Peyer's patch (tissue), 4 donors: ENCODE results near the gene ARHGAP31. TPM values are rescaled to one million over a fixed set of nuclear protein-coding genes. Genes with fewer than 3 reads are reported as not detected.
"Not testable (repeated sequence)": the region's sequence is repeated elsewhere in the genome, so short reads cannot be mapped to it uniquely, and the experiment has no call there.

ENCODE experiments used
- DNase-seq, 3 donors: peaks; one replicate each; pipeline ENCODE4 v3.0.0-alpha.2; 2017 to 2019
- H3K27ac ChIP-seq, 4 donors: fragments of 200-600 bp; sonication (generic); one replicate each; pipeline ENCODE4 v1.5.1; 2016 to 2019
- H3K27me3 ChIP-seq, 2 donors: fragments of 200-600 bp; sonication (generic); one replicate each; pipeline ENCODE4 v1.5.1; 2019
- H3K36me3 ChIP-seq, 3 donors: fragments of 200-600 bp; sonication (generic); one replicate each; pipeline ENCODE4 v1.5.1; 2016 to 2019
- H3K4me1 ChIP-seq, 4 donors: fragments of 200-600 bp; sonication (generic); one replicate each; pipeline ENCODE4 v1.5.1; 2016 to 2019
- H3K4me3 ChIP-seq, 4 donors: fragments of 200-600 bp; sonication (generic); 1 replicate in 3 of 4; 2 replicates in 1 of 4; pipeline ENCODE4 v1.5.1; 2016 to 2019; ENCODE audit warnings: mild to moderate bottlenecking in 1 of 4
- H3K9me3 ChIP-seq, 4 donors: fragments of 200-600 bp; sonication (generic); one replicate each; pipeline ENCODE4 v1.5.1; 2016 to 2019; ENCODE audit warnings: mild to moderate bottlenecking in 1 of 4
- CTCF ChIP-seq, 6 experiments: fragments of 450-650 bp in 4 of 6; fragments of 200-600 bp in 2 of 6; sonication (generic) in 1 of 6; IDR thresholded peaks; one replicate each; pipeline ENCODE4 v1.5.1; 2017 to 2019; ENCODE audit warnings: antibody characterized with exemption in 6 of 6, mild to moderate bottlenecking in 3 of 6, moderate library complexity in 1 of 6
- POLR2A ChIP-seq, 2 donors: fragments of 450-650 bp; IDR thresholded peaks; one replicate each; pipeline ENCODE4 v1.5.1; 2017; ENCODE audit warnings: antibody characterized with exemption in 2 of 2, mild to moderate bottlenecking in 2 of 2, moderate library complexity in 2 of 2
- total RNA-seq, 4 donors: library from RNA; depleted of rRNA; stranded (reverse); fragments of >200 nt; gene quantifications; one replicate each; pipeline ENCODE4 v1.1.0, GENCODE V29; 2016

ARHGAP31 gene
- total RNA-seq, 4 donors from 2014 or later: 4.7 to 19.0 (median 10.1) TPM

DNA sequence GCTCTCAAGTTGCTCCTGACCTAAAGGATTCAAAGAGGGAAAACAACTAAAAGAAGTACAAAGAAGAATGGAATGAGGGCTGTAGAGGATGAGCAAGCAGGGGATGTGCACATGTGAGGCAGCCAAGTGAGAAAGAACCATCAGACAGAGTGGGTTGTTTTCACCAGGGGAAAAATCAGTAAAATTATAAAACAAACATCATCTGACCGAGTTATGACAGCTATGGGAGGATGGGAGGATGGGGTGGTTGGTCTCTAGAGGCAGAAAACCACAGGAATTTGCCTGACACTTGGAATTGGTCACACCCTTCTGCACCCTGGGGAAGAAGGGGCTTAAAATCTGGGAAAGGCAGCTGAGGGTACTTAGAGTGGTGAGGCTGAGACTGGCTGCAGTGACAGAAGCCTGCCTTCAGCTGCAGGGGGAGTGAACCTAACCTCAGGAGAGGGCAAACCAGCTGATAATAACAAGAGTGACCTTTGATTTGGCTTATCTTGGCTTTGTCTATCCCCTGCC, 10.1 kb downstream of the ARHGAP31 start:
- Histone ChIP-seq H3K4me3 (no peak overlapping the region), H3K27ac (no peak overlapping the region), H3K36me3 (no peaks in the 10 kb centered on the region), H3K9me3 (no peaks in the 10 kb centered on the region), H3K27me3 (no peaks in the 10 kb centered on the region), H3K4me1 (peaks cover 0 to 11% (median 3%) of the 10 kb centered on the region in 4 donors)
- DNase-seq: no peak
- TF ChIP-seq POLR2A (IDR thresholded peaks at IDR 0.05): no peak
- TF ChIP-seq CTCF (IDR thresholded peaks at IDR 0.05): no peak

DNA sequence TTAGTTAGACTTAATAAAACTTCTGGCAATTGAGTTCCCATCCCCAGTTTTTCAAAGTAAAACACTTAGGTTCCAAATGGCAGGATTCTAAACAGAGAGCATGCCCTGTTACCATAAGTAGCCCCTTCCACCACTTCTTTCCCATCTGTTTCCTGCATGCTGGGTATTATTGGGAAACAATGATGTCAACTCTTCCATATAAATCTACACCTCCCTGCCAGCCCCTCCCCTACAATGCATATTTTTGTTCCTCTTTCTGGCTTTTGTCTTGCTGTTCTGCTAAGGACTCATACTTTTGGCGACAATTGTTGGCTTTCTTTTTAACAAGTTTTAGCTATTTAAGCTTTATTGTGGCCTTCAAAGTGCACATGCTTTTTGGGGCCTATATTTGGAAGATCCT, 11.1 kb downstream of the ARHGAP31 start:
- TF ChIP-seq POLR2A (IDR thresholded peaks at IDR 0.05) (no peak), CTCF (IDR thresholded peaks at IDR 0.05) (no peak)
- Histone ChIP-seq H3K27ac (no peak overlapping the region), H3K27me3 (no peaks in the 10 kb centered on the region), H3K4me1 (peaks cover 0 to 11% (median 3%) of the 10 kb centered on the region in 4 donors), H3K9me3 (no peaks in the 10 kb centered on the region), H3K4me3 (no peak overlapping the region), H3K36me3 (no peaks in the 10 kb centered on the region)
- DNase-seq: no peak

- not testable (repeated sequence) for DNase-seq
These were observed 12.2 kb downstream of the ARHGAP31 start for GRCh38 chr3:119306378-119306777.

DNA sequence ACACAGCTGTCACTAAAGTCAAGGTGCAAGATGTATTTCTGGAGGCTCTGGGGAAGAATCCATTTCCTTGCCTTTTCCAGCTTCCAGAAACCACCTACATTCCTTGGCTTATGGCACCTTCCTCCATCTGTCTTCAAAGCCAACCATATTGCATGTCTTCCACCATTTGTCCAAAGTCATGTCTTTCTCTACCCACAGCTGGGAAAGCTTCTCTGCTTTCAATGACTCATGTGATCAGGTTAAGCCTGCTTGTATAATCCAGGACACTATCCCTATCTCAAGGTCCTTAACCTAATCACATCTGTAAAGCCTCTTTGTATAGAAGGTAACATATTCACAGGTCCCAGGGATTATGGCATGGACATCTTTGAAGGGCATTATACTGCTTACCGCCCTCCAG, 14.2 kb downstream of the ARHGAP31 start:
- DNase-seq: no peak
- no peak for TF ChIP-seq CTCF (IDR thresholded peaks at IDR 0.05)
- no peak for TF ChIP-seq POLR2A (IDR thresholded peaks at IDR 0.05)

More at GRCh38 chr3:119306378-119306777, 12.2 kb downstream of the ARHGAP31 start:
- peaks cover 0 to 11% (median 3%) of the 10 kb centered on the region in 4 donors for H3K4me1 ChIP-seq
- H3K27ac ChIP-seq, H3K9me3 ChIP-seq, H3K27me3 ChIP-seq, H3K4me3 ChIP-seq, H3K36me3 ChIP-seq: not testable (repeated sequence)

DNA sequence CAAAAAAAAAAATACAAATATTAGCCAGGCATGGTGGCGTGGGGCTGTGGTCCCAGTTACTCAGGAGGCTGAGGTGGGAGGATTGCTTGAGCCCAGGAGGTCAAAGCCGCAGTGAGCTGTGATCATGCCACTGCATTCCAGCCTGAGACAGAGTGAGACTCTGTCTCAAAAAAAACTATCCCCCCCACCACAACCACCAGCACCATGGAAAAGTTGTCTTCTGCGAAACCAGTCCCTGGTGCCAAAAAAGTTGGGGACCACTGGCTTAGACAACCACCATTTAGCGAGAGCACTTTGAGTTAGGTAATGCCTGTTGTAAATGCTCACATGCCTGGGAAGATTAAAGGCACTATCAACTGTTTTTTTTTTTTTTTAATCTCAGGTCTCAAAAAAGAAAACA, 15.4 kb downstream of the ARHGAP31 start:
- DNase-seq: no peak
- Histone ChIP-seq H3K4me1 (no peaks in the 10 kb centered on the region), H3K27me3 (no peaks in the 10 kb centered on the region), H3K27ac (no peak overlapping the region), H3K4me3 (no peak overlapping the region), H3K9me3 (no peaks in the 10 kb centered on the region), H3K36me3 (no peaks in the 10 kb centered on the region)
- TF ChIP-seq CTCF (IDR thresholded peaks at IDR 0.05): no peak
- TF ChIP-seq POLR2A (IDR thresholded peaks at IDR 0.05): no peak

More for the DNA sequence above, 14.2 kb downstream of the ARHGAP31 start:
- Histone ChIP-seq H3K27ac (no peak overlapping the region), H3K9me3 (no peaks in the 10 kb centered on the region), H3K4me1 (peaks cover 0 to 2% (median under 1%) of the 10 kb centered on the region in 4 donors), H3K36me3 (no peaks in the 10 kb centered on the region), H3K4me3 (no peak overlapping the region), H3K27me3 (no peaks in the 10 kb centered on the region)

- no peaks in the 10 kb centered on the region for H3K36me3 ChIP-seq
- no peak overlapping the region for H3K4me3 ChIP-seq
- DNase-seq: no peak
- no peak for TF ChIP-seq POLR2A (IDR thresholded peaks at IDR 0.05)
- H3K9me3 ChIP-seq: no peaks in the 10 kb centered on the region
- no peaks in the 10 kb centered on the region for H3K27me3 ChIP-seq
- H3K27ac ChIP-seq: no peak overlapping the region
- no peaks in the 10 kb centered on the region for H3K4me1 ChIP-seq
These were observed 15.9 kb downstream of the ARHGAP31 start for GRCh38 chr3:119310071-119310470.
